H9 (cell line): Measurements from ENCODE around the gene TELO2. TPM values are rescaled to one million over a fixed set of nuclear protein-coding genes. Genes with fewer than 3 reads are reported as not detected.

Experiments used
- DNase-seq: peaks from one replicate; pipeline ENCODE4 v3.0.0-alpha.2; 2017
- H2AFZ ChIP-seq: one replicate; pipeline ENCODE4 v1.6.1; 2013; ENCODE audit warnings: mild to moderate bottlenecking, low read length, control low read depth, moderate library complexity
- H2AK5ac ChIP-seq: 2 replicates; pipeline ENCODE4 v1.6.1; 2013; ENCODE audit warnings: low read length, control low read depth, mixed read lengths; ENCODE audit not compliant: insufficient read length
- H2BK120ac ChIP-seq: one replicate; pipeline ENCODE4 v1.6.1; 2013; ENCODE audit warnings: low read depth, mild to moderate bottlenecking, low read length, control low read depth, inconsistent platforms; ENCODE audit not compliant: poor library complexity, severe bottlenecking
- H2BK12ac ChIP-seq: 2 replicates; pipeline ENCODE4 v1.6.1; 2013; ENCODE audit warnings: low read length, control low read depth, mixed read lengths, low read depth; ENCODE audit not compliant: insufficient read length
- H2BK15ac ChIP-seq: 2 replicates; pipeline ENCODE4 v1.6.1; 2013; ENCODE audit warnings: low read depth, low read length, control low read depth
- H2BK20ac ChIP-seq: one replicate; pipeline ENCODE4 v1.6.1; 2013; ENCODE audit warnings: low read depth, mild to moderate bottlenecking, low read length, control low read depth, inconsistent platforms; ENCODE audit not compliant: poor library complexity, severe bottlenecking
- H2BK5ac ChIP-seq: 2 replicates; pipeline ENCODE4 v1.6.1; 2013; ENCODE audit warnings: low read length, control low read depth, mixed read lengths; ENCODE audit not compliant: insufficient read length
- H3K14ac ChIP-seq: 2 replicates; pipeline ENCODE4 v1.6.1; 2013; ENCODE audit warnings: low read length, control low read depth; ENCODE audit not compliant: insufficient read depth
- H3K18ac ChIP-seq: 2 replicates; pipeline ENCODE4 v1.6.1; 2013; ENCODE audit warnings: low read depth, mild to moderate bottlenecking, mixed read lengths, low read length, control low read depth; ENCODE audit not compliant: insufficient read length
- H3K23ac ChIP-seq: 2 replicates; pipeline ENCODE4 v1.6.1; 2013; ENCODE audit warnings: low read length, control low read depth, mixed read lengths, low read depth; ENCODE audit not compliant: insufficient read length
- H3K23me2 ChIP-seq: 2 replicates; pipeline ENCODE4 v1.6.1; 2013; ENCODE audit warnings: low read depth, mild to moderate bottlenecking, mixed read lengths, low read length, control low read depth; ENCODE audit not compliant: insufficient read length, poor library complexity, severe bottlenecking
- H3K27ac ChIP-seq: 2 replicates; pipeline ENCODE4 v1.5.1; 2013; ENCODE audit warnings: low read length, control low read depth, mixed read lengths, low read depth; ENCODE audit not compliant: insufficient read length
- H3K27me3 ChIP-seq: 2 replicates; pipeline ENCODE4 v1.6.1; 2013; ENCODE audit warnings: low read length, control low read depth, inconsistent platforms; ENCODE audit not compliant: insufficient read depth
- H3K4ac ChIP-seq: 2 replicates; pipeline ENCODE4 v1.6.1; 2013; ENCODE audit warnings: low read depth, mild to moderate bottlenecking, control low read depth, inconsistent platforms, low read length, moderate library complexity
- H3K4me1 ChIP-seq: 2 replicates; pipeline ENCODE4 v1.6.1; 2013; ENCODE audit warnings: low read length, control low read depth, inconsistent platforms; ENCODE audit not compliant: insufficient read depth
- H3K4me2 ChIP-seq: 2 replicates; pipeline ENCODE4 v1.6.1; 2013; ENCODE audit warnings: low read length, control low read depth, mixed read lengths; ENCODE audit not compliant: insufficient read length, insufficient read depth
- H3K56ac ChIP-seq: 2 replicates; pipeline ENCODE4 v1.6.1; 2013; ENCODE audit warnings: low read depth, mild to moderate bottlenecking, mixed read lengths, low read length, control low read depth; ENCODE audit not compliant: insufficient read length
- H3K79me1 ChIP-seq: 2 replicates; pipeline ENCODE4 v1.6.1; 2013; ENCODE audit warnings: low read depth, mild to moderate bottlenecking, moderate library complexity, low read length, control low read depth, inconsistent platforms; ENCODE audit not compliant: insufficient read depth, poor library complexity, severe bottlenecking
- H3K79me2 ChIP-seq: 2 replicates; pipeline ENCODE4 v1.6.1; 2013; ENCODE audit warnings: low read length, control low read depth, inconsistent platforms; ENCODE audit not compliant: insufficient read depth
- H3K9ac ChIP-seq: 2 replicates; pipeline ENCODE4 v1.6.1; 2013; ENCODE audit warnings: low read length, control low read depth, mixed read lengths; ENCODE audit not compliant: insufficient read length; ENCODE audit errors: extremely low read depth
- H3K9me3 ChIP-seq: one replicate; pipeline ENCODE4 v1.6.1; 2013; ENCODE audit warnings: low read depth, low read length, inconsistent platforms; ENCODE audit not compliant: control insufficient read depth
- H3T11ph ChIP-seq: one replicate; pipeline ENCODE4 v1.6.1; 2013; ENCODE audit warnings: mild to moderate bottlenecking, low read length, control low read depth, inconsistent platforms
- H4K20me1 ChIP-seq: one replicate; pipeline ENCODE4 v1.6.1; 2013; ENCODE audit not compliant: control insufficient read depth, insufficient read length, insufficient read depth
- H4K5ac ChIP-seq: 2 replicates; pipeline ENCODE4 v1.6.1; 2013; ENCODE audit warnings: low read depth, mild to moderate bottlenecking, mixed read lengths, low read length, control low read depth; ENCODE audit not compliant: insufficient read length
- H4K8ac ChIP-seq: replicated peaks from 2 replicates; pipeline ENCODE4 v1.6.1; 2013; ENCODE audit warnings: low read length, control low read depth, mixed read lengths, low read depth; ENCODE audit not compliant: insufficient read length
- H4K91ac ChIP-seq: 2 replicates; pipeline ENCODE4 v1.6.1; 2013; ENCODE audit warnings: low read depth, mild to moderate bottlenecking, moderate library complexity, mixed read lengths, low read length, control low read depth; ENCODE audit not compliant: insufficient read length
- H3K27ac Mint-ChIP-seq, 3 experiments: 2 replicates in 2 of 3; 3 replicates in 1 of 3; pipeline ENCODE4 v1.8.0; 2020 to 2021; ENCODE audit warnings: mixed read lengths in 3 of 3, mild to moderate bottlenecking in 1 of 3, moderate library complexity in 1 of 3
- H3K27me3 Mint-ChIP-seq: 2 replicates; pipeline ENCODE4 v1.8.0; 2021; ENCODE audit warnings: low read depth, mild to moderate bottlenecking, moderate library complexity, mixed read lengths
- H3K36me3 Mint-ChIP-seq, 3 experiments: 2 replicates in 2 of 3; 3 replicates in 1 of 3; pipeline ENCODE4 v1.8.0; 2020 to 2021; ENCODE audit warnings: low read depth in 3 of 3, mixed read lengths in 3 of 3; ENCODE audit not compliant: insufficient read depth in 1 of 3
- H3K4me1 Mint-ChIP-seq, 2 experiments: 2 replicates each; pipeline ENCODE4 v1.8.0; 2020; ENCODE audit warnings: mixed read lengths in 2 of 2
- H3K4me3 Mint-ChIP-seq, 2 experiments: 2 replicates in 1 of 2; 3 replicates in 1 of 2; pipeline ENCODE4 v1.8.0; 2020 to 2021; ENCODE audit warnings: mild to moderate bottlenecking in 2 of 2, mixed read lengths in 2 of 2, moderate library complexity in 1 of 2
- H3K9me3 Mint-ChIP-seq, 2 experiments: 2 replicates in 1 of 2; 3 replicates in 1 of 2; pipeline ENCODE4 v1.8.0; 2020; ENCODE audit warnings: mild to moderate bottlenecking in 2 of 2, mixed read lengths in 2 of 2, moderate library complexity in 1 of 2
- WGBS: extraction: QIAGEN DNeasy Blood & Tissue Kit; methylation state at CpG from one replicate; pipeline ENCODE4 v1.1.7; 2013; ENCODE audit warnings: missing lambda C conversion rate, low lambda C conversion rate, mixed read lengths; ENCODE audit not compliant: insufficient read length; ENCODE audit errors: extremely low coverage; 5-methylcytosine and 5-hydroxymethylcytosine counted together
- total RNA-seq: library from RNA; stranded (reverse); gene quantifications from 2 replicates; pipeline ENCODE4 v1.2.1, GENCODE V29; 2021
- TF ChIP-seq, protein P1 (sequence below): fragments of 200-600 bp; sonication (generic); conservative IDR thresholded peaks from 3 replicates; pipeline ENCODE4 v1.8.0; 2021; ENCODE audit warnings: antibody characterized with exemption, mild to moderate bottlenecking

The TELO2 gene
- total RNA-seq, 1 experiment from 2014 or later, result 98.9 TPM

DNA sequence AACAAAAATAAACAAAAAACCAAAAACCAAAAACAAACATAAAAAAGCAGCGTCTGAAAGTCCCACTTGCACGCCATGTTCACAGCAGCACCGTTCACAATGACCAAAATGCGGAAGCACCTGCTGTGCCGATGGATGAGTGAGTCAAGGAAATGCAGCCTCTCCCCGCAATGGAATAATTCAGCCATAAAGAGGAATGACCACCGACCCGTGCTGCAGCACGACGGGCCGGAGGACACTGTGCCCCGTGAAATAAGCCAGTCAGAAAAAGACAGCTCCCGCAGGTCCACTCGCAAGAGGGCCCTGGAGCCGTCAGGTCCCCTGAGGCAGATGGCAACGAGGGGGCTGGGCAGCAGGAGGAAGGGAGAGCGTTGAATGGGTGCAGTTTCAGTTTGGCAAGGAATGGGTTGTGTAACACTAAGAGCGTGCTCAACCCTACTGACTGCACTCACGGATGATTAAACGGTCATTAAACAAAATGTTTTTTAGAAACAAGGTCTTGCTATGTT lies 23.4 kb upstream of the TELO2 start:
- DNase-seq, result no peak
- H3K27me3 Mint-ChIP-seq, result no peaks in the 10 kb centered on the region
- no peak overlapping the region for H4K5ac ChIP-seq
- no peak overlapping the region for H2AK5ac ChIP-seq
- H3K27me3 ChIP-seq, result no peaks in the 10 kb centered on the region
- no peak overlapping the region for H3K4me2 ChIP-seq
- H3K14ac ChIP-seq, result no peak overlapping the region; the same call in 1 of the 2 replicates
- H3K4me1 ChIP-seq, result peaks cover 4% of the 10 kb centered on the region; the same call in 1 of the 2 replicates
- no CpG with 5 or more reads among the region's 20 CpGs for WGBS
- H4K20me1 ChIP-seq, result no peaks in the 10 kb centered on the region
- H3K79me2 ChIP-seq, result peaks cover 20% of the 10 kb centered on the region; the same call in 1 of the 2 replicates
- no peak overlapping the region for H3K23ac ChIP-seq
- H3T11ph ChIP-seq, result no peak overlapping the region
- no peaks in the 10 kb centered on the region; a peak in 1 of 7 replicates for H3K36me3 Mint-ChIP-seq
- H3K18ac ChIP-seq, result no peak overlapping the region
- H4K8ac ChIP-seq, result no peak overlapping the region
- H2AFZ ChIP-seq, result no peak overlapping the region
- no peaks in the 10 kb centered on the region for H3K9me3 ChIP-seq
- no peak overlapping the region for H2BK5ac ChIP-seq
- no peak overlapping the region for H3K27ac ChIP-seq
- H2BK120ac ChIP-seq, result no peak overlapping the region
- H3K27ac Mint-ChIP-seq, result peak overlapping the region in 2 of 3 experiments; percentile 49 to 65; a peak in 2 of 7 replicates
- no peak overlapping the region for H2BK15ac ChIP-seq
- H3K56ac ChIP-seq, result no peak overlapping the region
- H3K4me3 Mint-ChIP-seq, result no peak overlapping the region
- H3K9ac ChIP-seq, result no peak overlapping the region
- no peak overlapping the region for H2BK20ac ChIP-seq
- H3K9me3 Mint-ChIP-seq, result no peaks in the 10 kb centered on the region
- H3K4me1 Mint-ChIP-seq, result peaks cover 11 to 12% of the 10 kb centered on the region in 2 experiments
- H3K4ac ChIP-seq, result no peak overlapping the region
- peaks cover 14% of the 10 kb centered on the region for H3K79me1 ChIP-seq
- H4K91ac ChIP-seq, result no peak overlapping the region
- H3K23me2 ChIP-seq, result peaks cover 8% of the 10 kb centered on the region
- H2BK12ac ChIP-seq, result no peak overlapping the region
- TF ChIP-seq, protein P1, sequence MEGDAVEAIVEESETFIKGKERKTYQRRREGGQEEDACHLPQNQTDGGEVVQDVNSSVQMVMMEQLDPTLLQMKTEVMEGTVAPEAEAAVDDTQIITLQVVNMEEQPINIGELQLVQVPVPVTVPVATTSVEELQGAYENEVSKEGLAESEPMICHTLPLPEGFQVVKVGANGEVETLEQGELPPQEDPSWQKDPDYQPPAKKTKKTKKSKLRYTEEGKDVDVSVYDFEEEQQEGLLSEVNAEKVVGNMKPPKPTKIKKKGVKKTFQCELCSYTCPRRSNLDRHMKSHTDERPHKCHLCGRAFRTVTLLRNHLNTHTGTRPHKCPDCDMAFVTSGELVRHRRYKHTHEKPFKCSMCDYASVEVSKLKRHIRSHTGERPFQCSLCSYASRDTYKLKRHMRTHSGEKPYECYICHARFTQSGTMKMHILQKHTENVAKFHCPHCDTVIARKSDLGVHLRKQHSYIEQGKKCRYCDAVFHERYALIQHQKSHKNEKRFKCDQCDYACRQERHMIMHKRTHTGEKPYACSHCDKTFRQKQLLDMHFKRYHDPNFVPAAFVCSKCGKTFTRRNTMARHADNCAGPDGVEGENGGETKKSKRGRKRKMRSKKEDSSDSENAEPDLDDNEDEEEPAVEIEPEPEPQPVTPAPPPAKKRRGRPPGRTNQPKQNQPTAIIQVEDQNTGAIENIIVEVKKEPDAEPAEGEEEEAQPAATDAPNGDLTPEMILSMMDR, result no peak
